ENCODE data around the gene CTDP1.
"Not testable (repeated sequence)": the region's sequence is repeated elsewhere in the genome, so short reads cannot be mapped to it uniquely, and the experiment has no call there.

Gene CTDP1

GRCh38 chr18:79698668-79699335 lies 19.2 kb downstream of the CTDP1 start:
- no peak for DNase-seq (ENCODE audit: low read depth in 2 of 2)

DNA sequence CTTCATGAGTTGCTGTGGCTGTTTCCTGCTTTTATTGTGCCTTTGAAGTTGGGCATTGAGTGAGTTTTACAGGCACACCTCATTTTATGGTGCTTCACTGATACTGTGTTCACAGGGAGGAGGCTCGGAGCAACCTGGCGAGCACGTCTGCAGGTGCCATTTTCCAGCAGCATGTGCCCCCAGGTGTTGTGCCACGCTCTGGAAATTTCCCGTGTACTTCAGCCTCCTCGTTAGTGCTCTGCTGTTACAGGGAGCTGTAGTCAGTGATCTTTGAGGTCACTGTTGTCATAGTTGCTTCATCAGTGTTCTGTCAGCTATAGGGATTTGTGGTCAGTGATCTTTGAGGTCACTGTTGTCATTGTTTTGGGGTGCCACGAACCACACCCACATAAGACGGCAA lies 20.1 kb downstream of the CTDP1 start:
- no peak for DNase-seq (ENCODE audit: low read depth in 2 of 2)

- DNase-seq (ENCODE audit: low read depth in 2 of 2), result no peak
Measured at GRCh38 chr18:79702906-79703305, 23.3 kb downstream of the CTDP1 start.

GRCh38 chr18:79704631-79705030 lies 25.0 kb downstream of the CTDP1 start:
- no peak for DNase-seq (ENCODE audit: low read depth in 2 of 2)

- DNase-seq (ENCODE audit: low read depth in 2 of 2), result no peak
Measured at GRCh38 chr18:79705272-79705671, 25.7 kb downstream of the CTDP1 start.

GRCh38 chr18:79706006-79706405 lies 26.4 kb downstream of the CTDP1 start:
- DNase-seq (ENCODE audit: low read depth in 2 of 2), result no peak

DNA sequence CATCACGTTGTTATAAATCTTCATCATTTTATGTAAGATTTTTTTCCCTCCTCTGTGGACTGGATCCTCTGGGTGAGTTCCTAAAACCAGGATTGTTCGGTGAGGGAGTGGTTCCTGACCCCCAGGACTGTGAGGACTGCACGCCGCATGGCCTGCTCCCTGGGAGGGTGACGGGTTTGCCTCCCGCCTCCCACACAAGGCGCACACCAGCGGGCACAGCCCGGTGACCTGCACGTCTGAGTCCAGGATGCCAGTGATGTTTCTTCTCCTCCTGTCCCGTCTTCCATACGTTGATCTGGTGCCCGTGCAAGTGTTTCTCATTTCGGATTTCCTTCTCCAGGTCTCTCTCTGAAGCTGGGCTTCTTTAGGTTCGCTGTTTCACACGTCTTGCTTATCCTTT lies 27.1 kb downstream of the CTDP1 start:
- no peak for DNase-seq (ENCODE audit: low read depth in 2 of 2)

DNA sequence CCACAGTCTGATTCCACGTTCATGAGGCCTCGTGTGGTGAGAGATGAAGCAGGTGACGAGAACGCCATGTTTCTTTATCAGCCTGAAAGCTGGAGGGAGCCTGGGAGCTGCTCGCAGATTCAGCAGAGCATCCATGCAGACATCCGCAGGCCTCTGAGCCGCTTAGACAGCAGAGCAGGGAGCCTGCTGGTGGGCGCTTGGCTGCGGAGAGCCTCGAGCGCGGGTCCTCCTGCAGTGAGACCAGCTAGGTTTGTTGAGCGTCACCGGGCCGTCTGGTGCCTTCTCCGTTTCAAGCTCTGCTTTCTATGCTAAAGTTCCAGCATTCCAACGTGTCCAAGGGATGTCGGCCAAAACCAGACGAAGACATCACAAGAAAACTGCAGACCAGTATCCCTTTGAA lies 27.6 kb downstream of the CTDP1 start:
- no peak for DNase-seq (ENCODE audit: low read depth in 2 of 2)

- no peak for DNase-seq (ENCODE audit: low read depth in 2 of 2)
Measured at GRCh38 chr18:79707671-79708070, 28.1 kb downstream of the CTDP1 start.

DNA sequence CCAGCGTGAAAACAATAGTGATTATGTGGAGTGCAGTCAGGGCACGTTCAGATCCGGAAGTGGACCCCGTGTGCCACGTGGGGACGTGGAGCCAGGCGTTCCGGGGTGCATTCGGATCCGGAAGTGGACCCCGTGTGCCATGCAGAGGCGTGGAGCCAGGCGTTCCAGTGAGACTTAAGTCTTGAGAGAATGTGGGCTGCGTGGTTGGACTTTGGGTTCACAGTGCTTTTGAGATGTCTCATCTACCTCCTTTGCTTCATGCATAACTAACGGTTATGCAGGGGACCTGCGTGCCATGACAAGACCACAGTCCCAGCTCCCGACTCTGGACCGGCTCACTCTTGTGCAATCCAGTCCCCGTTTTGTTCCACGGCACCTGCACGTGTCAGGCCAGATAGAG lies 28.8 kb downstream of the CTDP1 start:
- DNase-seq (ENCODE audit: low read depth in 2 of 2), result no peak

GRCh38 chr18:79712206-79712857 lies 32.7 kb downstream of the CTDP1 start:
- DNase-seq (ENCODE audit: low read depth in 2 of 2), result no peak

DNA sequence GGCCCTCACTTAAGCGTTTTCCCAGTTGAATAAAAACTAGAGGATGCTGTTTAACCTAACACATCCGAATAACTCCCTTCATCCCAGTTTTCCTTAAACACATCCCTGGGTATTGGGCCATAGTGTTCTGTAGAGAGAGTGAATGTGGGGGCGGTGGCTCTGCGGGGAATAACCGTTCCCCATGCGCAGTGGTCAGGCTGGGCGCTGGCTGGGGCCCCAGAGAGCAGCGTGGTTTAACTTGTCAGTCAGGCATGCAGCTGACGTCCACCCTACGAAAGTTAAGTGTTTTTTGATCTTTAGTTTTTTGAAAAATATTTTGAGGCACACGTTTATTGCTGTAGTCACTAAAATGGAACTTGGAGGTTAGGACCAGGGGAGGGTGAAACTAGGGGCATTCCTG lies 33.7 kb downstream of the CTDP1 start:
- no peak for DNase-seq (ENCODE audit: low read depth in 2 of 2)

- DNase-seq (ENCODE audit: low read depth in 2 of 2), result no peak
Measured at GRCh38 chr18:79714531-79715240, 35.1 kb downstream of the CTDP1 start.

- DNase-seq (ENCODE audit: low read depth in 2 of 2), result no peak
Measured at GRCh38 chr18:79715280-79715679, 35.7 kb downstream of the CTDP1 start.

DNA sequence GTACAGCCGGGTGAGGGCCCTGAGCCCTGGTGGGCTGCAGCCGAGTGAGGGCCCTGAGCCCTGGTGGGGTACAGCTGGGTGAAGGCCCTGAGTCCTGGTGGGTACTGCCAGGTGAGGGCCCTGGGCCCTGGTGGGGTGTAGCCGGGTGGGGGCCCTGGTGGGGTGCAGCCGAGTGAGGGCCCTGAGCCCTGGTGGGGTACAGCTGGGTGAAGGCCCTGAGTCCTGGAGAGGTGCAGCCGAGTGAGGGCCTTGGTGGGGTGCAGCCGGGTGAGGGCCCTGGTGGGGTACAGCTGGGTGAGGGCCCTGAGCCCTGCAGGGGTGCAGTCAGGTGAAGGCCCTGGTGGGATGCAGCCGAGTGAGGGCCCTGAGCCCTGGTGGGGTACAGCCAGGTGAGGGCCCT lies 37.5 kb downstream of the CTDP1 start:
- DNase-seq (ENCODE audit: low read depth in 2 of 2), result no peak

DNA sequence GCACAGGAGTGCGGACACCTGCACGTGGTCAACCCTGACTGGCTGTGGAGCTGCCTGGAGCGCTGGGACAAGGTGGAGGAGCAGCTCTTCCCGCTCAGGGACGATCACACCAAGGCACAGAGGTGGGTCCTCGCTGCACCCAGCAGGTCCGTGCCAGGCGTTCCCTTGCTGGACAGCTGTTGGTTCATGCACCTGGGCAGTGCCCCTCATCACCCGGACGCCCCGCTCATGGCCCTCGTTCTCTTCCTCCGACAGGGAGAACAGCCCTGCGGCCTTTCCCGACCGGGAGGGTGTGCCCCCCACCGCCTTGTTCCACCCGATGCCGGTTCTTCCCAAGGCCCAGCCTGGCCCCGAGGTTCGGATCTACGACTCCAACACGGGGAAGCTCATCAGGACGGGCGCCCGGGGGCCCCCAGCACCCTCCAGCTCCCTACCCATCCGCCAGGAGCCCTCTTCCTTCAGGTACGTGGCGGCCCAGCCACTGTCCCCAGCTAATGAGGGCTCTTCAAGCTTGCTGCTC lies 38.0 kb downstream of the CTDP1 start:
- no peak for DNase-seq (ENCODE audit: low read depth in 2 of 2)

GRCh38 chr18:79718126-79718525 lies 38.5 kb downstream of the CTDP1 start:
- DNase-seq (ENCODE audit: low read depth in 2 of 2), result no peak

GRCh38 chr18:79718878-79719477 lies 39.4 kb downstream of the CTDP1 start:
- no peak for DNase-seq (ENCODE audit: low read depth in 2 of 2)

DNA sequence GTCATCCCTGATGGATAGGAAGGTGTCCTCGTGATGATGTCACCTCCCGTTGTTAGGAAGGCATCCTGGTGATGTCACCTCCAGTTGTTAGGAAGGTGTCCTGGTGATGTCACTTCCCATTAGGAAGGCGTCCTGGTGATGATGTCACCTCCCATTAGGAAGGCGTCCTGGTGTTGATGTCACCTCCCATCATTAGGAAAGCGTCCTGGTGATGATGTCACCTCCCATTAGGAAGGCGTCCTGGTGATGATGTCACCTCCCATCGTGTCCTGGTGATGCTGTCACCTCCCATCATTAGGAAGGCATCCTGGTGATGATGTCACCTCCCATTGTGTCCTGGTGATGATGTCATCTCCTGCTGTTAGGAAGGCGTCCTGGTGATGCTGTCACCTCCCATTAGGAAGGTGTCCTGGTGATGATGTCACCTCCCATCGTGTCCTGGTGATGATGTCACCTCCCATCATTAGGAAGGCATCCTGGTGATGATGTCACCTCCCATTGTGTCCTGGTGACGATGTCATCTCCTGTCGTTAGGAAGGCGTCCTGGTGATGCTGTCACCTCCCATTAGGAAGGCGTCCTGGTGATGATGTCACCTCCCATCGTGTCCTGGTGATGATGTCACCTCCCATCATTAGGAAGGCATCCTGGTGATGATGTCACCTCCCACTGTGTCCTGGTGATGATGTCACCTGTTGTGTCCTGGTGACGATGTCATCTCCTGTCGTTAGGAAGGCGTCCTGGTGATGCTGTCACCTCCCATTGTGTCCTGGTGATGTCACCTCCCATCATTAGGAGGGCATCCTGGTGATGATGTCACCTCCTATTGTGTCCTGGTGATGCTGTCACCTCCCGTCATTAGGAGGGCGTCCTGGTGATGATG lies 40.1 kb downstream of the CTDP1 start:
- DNase-seq (ENCODE audit: low read depth in 2 of 2), result not testable (repeated sequence)

GRCh38 chr18:79720359-79720733 lies 40.7 kb downstream of the CTDP1 start:
- DNase-seq (ENCODE audit: low read depth in 2 of 2), result no peak

DNA sequence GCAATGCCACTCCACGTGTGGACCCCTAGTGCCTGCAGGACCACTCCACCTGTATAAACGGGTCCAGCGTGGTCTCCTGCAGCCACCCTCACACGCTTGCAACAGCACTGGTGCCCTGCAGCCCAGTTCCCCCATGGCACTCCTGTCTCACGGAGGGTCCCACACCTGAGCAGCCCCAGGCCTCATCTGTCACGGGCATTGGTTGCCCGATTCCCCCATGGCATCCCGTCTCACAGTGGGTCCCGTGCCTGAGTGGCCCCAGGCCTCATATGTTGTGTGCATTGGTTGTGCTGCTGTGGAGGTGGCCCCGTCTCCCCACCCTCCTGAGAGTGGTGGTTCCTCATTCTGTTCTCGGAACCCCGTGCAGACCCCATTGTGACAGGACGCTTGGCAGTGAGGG lies 43.4 kb downstream of the CTDP1 start:
- no peak for DNase-seq (ENCODE audit: low read depth in 2 of 2)

- no peak for DNase-seq (ENCODE audit: low read depth in 2 of 2)
Measured at GRCh38 chr18:79723628-79724027, 44.0 kb downstream of the CTDP1 start.

All from fibroblast of skin of left biceps (primary cell).